ENCODE data around the gene PLCXD1.

- no peak for TF ChIP-seq ZFP30 (CRISPR knock-in tag; IDR thresholded peaks at IDR 0.05)
- TF ChIP-seq, protein P1, sequence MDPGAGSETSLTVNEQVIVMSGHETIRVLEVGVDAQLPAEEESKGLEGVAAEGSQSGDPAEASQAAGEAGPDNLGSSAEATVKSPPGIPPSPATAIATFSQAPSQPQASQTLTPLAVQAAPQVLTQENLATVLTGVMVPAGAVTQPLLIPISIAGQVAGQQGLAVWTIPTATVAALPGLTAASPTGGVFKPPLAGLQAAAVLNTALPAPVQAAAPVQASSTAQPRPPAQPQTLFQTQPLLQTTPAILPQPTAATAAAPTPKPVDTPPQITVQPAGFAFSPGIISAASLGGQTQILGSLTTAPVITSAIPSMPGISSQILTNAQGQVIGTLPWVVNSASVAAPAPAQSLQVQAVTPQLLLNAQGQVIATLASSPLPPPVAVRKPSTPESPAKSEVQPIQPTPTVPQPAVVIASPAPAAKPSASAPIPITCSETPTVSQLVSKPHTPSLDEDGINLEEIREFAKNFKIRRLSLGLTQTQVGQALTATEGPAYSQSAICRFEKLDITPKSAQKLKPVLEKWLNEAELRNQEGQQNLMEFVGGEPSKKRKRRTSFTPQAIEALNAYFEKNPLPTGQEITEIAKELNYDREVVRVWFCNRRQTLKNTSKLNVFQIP (CRISPR knock-in tag; IDR thresholded peaks at IDR 0.05; ENCODE audit: borderline replicate concordance, low read depth), result no peak
- TF ChIP-seq, protein P2, sequence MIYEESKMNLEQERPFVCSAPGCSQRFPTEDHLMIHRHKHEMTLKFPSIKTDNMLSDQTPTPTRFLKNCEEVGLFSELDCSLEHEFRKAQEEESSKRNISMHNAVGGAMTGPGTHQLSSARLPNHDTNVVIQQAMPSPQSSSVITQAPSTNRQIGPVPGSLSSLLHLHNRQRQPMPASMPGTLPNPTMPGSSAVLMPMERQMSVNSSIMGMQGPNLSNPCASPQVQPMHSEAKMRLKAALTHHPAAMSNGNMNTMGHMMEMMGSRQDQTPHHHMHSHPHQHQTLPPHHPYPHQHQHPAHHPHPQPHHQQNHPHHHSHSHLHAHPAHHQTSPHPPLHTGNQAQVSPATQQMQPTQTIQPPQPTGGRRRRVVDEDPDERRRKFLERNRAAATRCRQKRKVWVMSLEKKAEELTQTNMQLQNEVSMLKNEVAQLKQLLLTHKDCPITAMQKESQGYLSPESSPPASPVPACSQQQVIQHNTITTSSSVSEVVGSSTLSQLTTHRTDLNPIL (CRISPR knock-in tag; IDR thresholded peaks at IDR 0.05; ENCODE audit: low read depth), result no peak
These were observed 30.3 kb downstream of the PLCXD1 start for GRCh38 chrX:311156-312129.
